Measurements from ENCODE around the gene TMED5. TPM values are rescaled to one million over a fixed set of nuclear protein-coding genes. Genes with fewer than 3 reads are reported as not detected.
"Not testable (repeated sequence)": the region's sequence is repeated elsewhere in the genome, so short reads cannot be mapped to it uniquely, and the experiment has no call there.

The TMED5 gene
- total RNA-seq (10 to 100 TPM; 32.3 to 76.1 TPM), polyA plus RNA-seq (ENCODE audit: insufficient read length in 2 of 2) (10 to 100 TPM; 35.0 to 49.8 TPM)
- long read RNA-seq, donor 1, full-length matches to known transcripts = 16 of 16 reads
- long read RNA-seq, donor 1, partial matches to known transcripts = 0 of 16 reads
- long read RNA-seq, donor 1, other reads (novel, unspliced or antisense) = 0 of 16 reads
- long read RNA-seq, donor 2, full-length matches to known transcripts = 9 of 9 reads
- long read RNA-seq, donor 2, partial matches to known transcripts = 0 of 9 reads
- long read RNA-seq, donor 2, other reads (novel, unspliced or antisense) = 0 of 9 reads
- long read RNA-seq, donor 3, full-length matches to known transcripts = 14 of 14 reads
- long read RNA-seq, donor 3, partial matches to known transcripts = 0 of 14 reads
- long read RNA-seq, donor 3, other reads (novel, unspliced or antisense) = 0 of 14 reads
- long read RNA-seq, donor 4, full-length matches to known transcripts = 23 of 23 reads
- long read RNA-seq, donor 4, partial matches to known transcripts = 0 of 23 reads
- long read RNA-seq, donor 4, other reads (novel, unspliced or antisense) = 0 of 23 reads

- H3K27me3 ChIP-seq (ENCODE audit: control insufficient read depth, insufficient read depth, low read length) = no peaks in the 10 kb centered on the region
- H3K4me3 ChIP-seq (ENCODE audit: low read depth, low read length) = peak within 1 kb of the TSS; percentile 99
- H3K36me3 ChIP-seq (ENCODE audit: control insufficient read depth, insufficient read depth, low read length) = no peaks in the 10 kb centered on the region
- no peaks in the 10 kb centered on the region for H3K9me3 ChIP-seq (ENCODE audit: control insufficient read depth, insufficient read depth, low read length)
- H3K27ac ChIP-seq (ENCODE audit: low read depth, low read length) = peak within 1 kb of the TSS; percentile 100
- 0% methylated on average over 78 of the region's 78 CpGs for WGBS (ENCODE audit: insufficient coverage)
- H3K4me1 ChIP-seq (ENCODE audit: control insufficient read depth, insufficient read depth, low read length) = peaks cover 11% of the 10 kb centered on the region
- DNase-seq (ENCODE audit: low read depth in 4 of 6, low spot score in 6 of 6) = peak; percentile 93 to 99 (median 96)
Observed at GRCh38 chr1:93179886-93180722, at the start of gene TMED5. Gene TMED5, minus strand, starts transcription at chr1:93180413. Its CDS starts 171 bp downstream, at chr1:93180242.

- WGBS (ENCODE audit: insufficient coverage) = no CpG with 5 or more reads among the region's 2 CpGs
- Histone ChIP-seq H3K27ac (ENCODE audit: low read depth, low read length) (no peak overlapping the region), H3K36me3 (ENCODE audit: control insufficient read depth, insufficient read depth, low read length) (no peaks in the 10 kb centered on the region), H3K27me3 (ENCODE audit: control insufficient read depth, insufficient read depth, low read length) (no peaks in the 10 kb centered on the region), H3K4me3 (ENCODE audit: low read depth, low read length) (no peak overlapping the region), H3K9me3 (ENCODE audit: control insufficient read depth, insufficient read depth, low read length) (peaks cover 3% of the 10 kb centered on the region), H3K4me1 (ENCODE audit: control insufficient read depth, insufficient read depth, low read length) (no peaks in the 10 kb centered on the region)
- DNase-seq (ENCODE audit: low read depth in 4 of 6, low spot score in 6 of 6) = no peak
Observed at GRCh38 chr1:93223023-93223675, 42.9 kb upstream of the TMED5 start.

GRCh38 chr1:93221913-93222312, 41.7 kb upstream of the TMED5 start:
- Histone ChIP-seq H3K27ac (ENCODE audit: low read depth, low read length) (no peak overlapping the region), H3K4me3 (ENCODE audit: low read depth, low read length) (no peak overlapping the region), H3K4me1 (ENCODE audit: control insufficient read depth, insufficient read depth, low read length) (no peaks in the 10 kb centered on the region), H3K9me3 (ENCODE audit: control insufficient read depth, insufficient read depth, low read length) (peaks cover 3% of the 10 kb centered on the region), H3K36me3 (ENCODE audit: control insufficient read depth, insufficient read depth, low read length) (no peaks in the 10 kb centered on the region), H3K27me3 (ENCODE audit: control insufficient read depth, insufficient read depth, low read length) (no peaks in the 10 kb centered on the region)
- WGBS (ENCODE audit: insufficient coverage) = no CpG with 5 or more reads among the region's 3 CpGs
- DNase-seq (ENCODE audit: low read depth in 4 of 6, low spot score in 6 of 6) = no peak

DNA sequence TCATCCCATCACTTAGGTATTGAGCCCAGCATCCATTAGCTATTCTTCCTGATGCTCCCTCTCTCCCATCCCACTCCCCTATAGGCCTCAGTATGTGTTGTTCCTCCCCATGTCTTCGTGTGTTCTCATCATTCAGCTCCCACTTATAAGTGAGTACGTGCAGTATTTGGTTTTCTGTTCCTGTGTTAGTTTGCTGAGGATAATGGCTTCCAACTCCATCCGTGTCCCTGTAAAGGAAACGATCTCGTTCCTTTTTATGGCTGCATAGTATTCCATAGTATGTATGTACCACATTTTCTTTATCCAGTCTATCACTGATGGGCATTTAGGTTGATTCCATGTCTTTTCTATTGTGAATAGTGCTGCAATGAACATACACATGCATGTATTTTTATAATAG, 40.5 kb upstream of the TMED5 start:
- no CpG with 5 or more reads among the region's 5 CpGs for WGBS (ENCODE audit: insufficient coverage)
- H3K27ac ChIP-seq (ENCODE audit: low read depth, low read length); H3K36me3 ChIP-seq (ENCODE audit: control insufficient read depth, insufficient read depth, low read length); H3K4me3 ChIP-seq (ENCODE audit: low read depth, low read length); H3K27me3 ChIP-seq (ENCODE audit: control insufficient read depth, insufficient read depth, low read length); H3K4me1 ChIP-seq (ENCODE audit: control insufficient read depth, insufficient read depth, low read length); DNase-seq (ENCODE audit: low read depth in 4 of 6, low spot score in 6 of 6); H3K9me3 ChIP-seq (ENCODE audit: control insufficient read depth, insufficient read depth, low read length): not testable (repeated sequence)

- H3K4me1 ChIP-seq (ENCODE audit: control insufficient read depth, insufficient read depth, low read length) = no peaks in the 10 kb centered on the region
Observed at GRCh38 chr1:93219443-93219842, 39.2 kb upstream of the TMED5 start.

DNA sequence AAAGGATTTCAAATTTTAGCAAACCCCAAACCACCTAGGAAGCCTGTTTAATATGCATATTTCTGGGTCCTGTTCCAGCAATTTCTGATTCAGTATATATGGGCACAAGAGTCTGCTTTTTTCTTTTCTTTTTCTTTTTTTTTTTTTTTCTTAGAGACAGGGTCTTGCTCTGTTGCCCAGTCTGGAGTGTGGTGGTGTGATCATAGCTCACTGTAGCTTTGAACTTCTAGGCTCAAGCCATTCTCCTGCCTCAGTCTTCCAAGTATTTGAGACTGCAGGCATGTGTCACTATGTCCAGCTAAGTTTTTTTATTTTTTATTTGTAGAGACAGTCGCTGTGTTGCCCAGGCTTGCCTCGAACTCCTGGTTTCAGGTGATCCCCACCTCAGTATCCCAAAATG, 35.1 kb upstream of the TMED5 start:
- Histone ChIP-seq H3K36me3 (ENCODE audit: control insufficient read depth, insufficient read depth, low read length) (no peaks in the 10 kb centered on the region), H3K4me3 (ENCODE audit: low read depth, low read length) (no peak overlapping the region), H3K27ac (ENCODE audit: low read depth, low read length) (no peak overlapping the region), H3K9me3 (ENCODE audit: control insufficient read depth, insufficient read depth, low read length) (peaks cover under 1% of the 10 kb centered on the region), H3K4me1 (ENCODE audit: control insufficient read depth, insufficient read depth, low read length) (no peaks in the 10 kb centered on the region), H3K27me3 (ENCODE audit: control insufficient read depth, insufficient read depth, low read length) (no peaks in the 10 kb centered on the region)
- WGBS (ENCODE audit: insufficient coverage) = 100% methylated on average over 2 of the region's 2 CpGs
- DNase-seq (ENCODE audit: low read depth in 4 of 6, low spot score in 6 of 6) = no peak

More at GRCh38 chr1:93219443-93219842, 39.2 kb upstream of the TMED5 start:
- no peak for DNase-seq (ENCODE audit: low read depth in 4 of 6, low spot score in 6 of 6)
- Histone ChIP-seq H3K27me3 (ENCODE audit: control insufficient read depth, insufficient read depth, low read length) (no peaks in the 10 kb centered on the region), H3K9me3 (ENCODE audit: control insufficient read depth, insufficient read depth, low read length) (peaks cover 3% of the 10 kb centered on the region), H3K27ac (ENCODE audit: low read depth, low read length) (no peak overlapping the region), H3K36me3 (ENCODE audit: control insufficient read depth, insufficient read depth, low read length) (no peaks in the 10 kb centered on the region), H3K4me3 (ENCODE audit: low read depth, low read length) (no peak overlapping the region)
- WGBS (ENCODE audit: insufficient coverage) = 94% methylated on average over 5 of the region's 6 CpGs

DNA sequence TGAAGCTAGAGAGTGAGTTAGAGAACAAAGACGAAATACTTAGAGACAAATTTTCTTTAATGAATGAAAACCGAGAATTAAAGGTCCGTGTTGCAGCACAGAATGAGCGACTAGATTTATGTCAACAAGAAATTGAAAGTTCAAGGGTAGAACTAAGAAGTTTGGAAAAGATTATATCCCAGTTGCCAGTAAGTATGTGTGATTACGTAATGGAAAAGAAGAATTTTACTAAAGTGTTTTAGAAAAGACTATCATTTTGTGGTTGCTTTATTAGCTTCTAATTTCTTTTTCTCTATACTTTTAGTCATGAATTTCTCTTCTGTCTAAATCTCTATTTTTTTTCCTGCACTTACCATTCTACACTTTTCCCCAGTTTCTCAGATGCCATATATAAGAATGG, 27.0 kb upstream of the TMED5 start:
- Histone ChIP-seq H3K9me3 (ENCODE audit: control insufficient read depth, insufficient read depth, low read length) (no peaks in the 10 kb centered on the region), H3K36me3 (ENCODE audit: control insufficient read depth, insufficient read depth, low read length) (no peaks in the 10 kb centered on the region), H3K4me3 (ENCODE audit: low read depth, low read length) (no peak overlapping the region), H3K27ac (ENCODE audit: low read depth, low read length) (no peak overlapping the region), H3K4me1 (ENCODE audit: control insufficient read depth, insufficient read depth, low read length) (no peaks in the 10 kb centered on the region), H3K27me3 (ENCODE audit: control insufficient read depth, insufficient read depth, low read length) (no peaks in the 10 kb centered on the region)
- DNase-seq (ENCODE audit: low read depth in 4 of 6, low spot score in 6 of 6) = no peak
- 93% methylated on average over 4 of the region's 5 CpGs for WGBS (ENCODE audit: insufficient coverage)

- H3K27me3 ChIP-seq (ENCODE audit: control insufficient read depth, insufficient read depth, low read length) = no peaks in the 10 kb centered on the region
- no peaks in the 10 kb centered on the region for H3K4me1 ChIP-seq (ENCODE audit: control insufficient read depth, insufficient read depth, low read length)
- no peaks in the 10 kb centered on the region for H3K36me3 ChIP-seq (ENCODE audit: control insufficient read depth, insufficient read depth, low read length)
- no peak overlapping the region for H3K4me3 ChIP-seq (ENCODE audit: low read depth, low read length)
- H3K9me3 ChIP-seq (ENCODE audit: control insufficient read depth, insufficient read depth, low read length) = no peaks in the 10 kb centered on the region
- H3K27ac ChIP-seq (ENCODE audit: low read depth, low read length) = no peak overlapping the region
- DNase-seq (ENCODE audit: low read depth in 4 of 6, low spot score in 6 of 6) = no peak
Observed at GRCh38 chr1:93206567-93206954, 26.3 kb upstream of the TMED5 start.

- WGBS (ENCODE audit: insufficient coverage) = no CpG with 5 or more reads among the region's 6 CpGs
- Histone ChIP-seq H3K27me3 (ENCODE audit: control insufficient read depth, insufficient read depth, low read length) (no peaks in the 10 kb centered on the region), H3K9me3 (ENCODE audit: control insufficient read depth, insufficient read depth, low read length) (no peaks in the 10 kb centered on the region), H3K4me3 (ENCODE audit: low read depth, low read length) (no peak overlapping the region), H3K36me3 (ENCODE audit: control insufficient read depth, insufficient read depth, low read length) (no peaks in the 10 kb centered on the region), H3K27ac (ENCODE audit: low read depth, low read length) (no peak overlapping the region), H3K4me1 (ENCODE audit: control insufficient read depth, insufficient read depth, low read length) (no peaks in the 10 kb centered on the region)
- DNase-seq (ENCODE audit: low read depth in 4 of 6, low spot score in 6 of 6) = no peak
Observed at GRCh38 chr1:93205892-93206566, 25.8 kb upstream of the TMED5 start.

All from spinal cord (tissue), 10 donors.